DOHH2 (cell line): ENCODE data around the gene FBN3.

Experiments
- CTCF ChIP-seq: fragments of 200-600 bp; sonication (generic); IDR thresholded peaks from one replicate; pipeline ENCODE4 v1.5.1; 2014; ENCODE audit warnings: antibody characterized with exemption, mild to moderate bottlenecking, low read depth, low read length; ENCODE audit not compliant: poor library complexity, severe bottlenecking
- EZH2phosphoT487 ChIP-seq: fragments of 200-600 bp; sonication (generic); IDR thresholded peaks from 2 replicates; pipeline ENCODE4 v1.6.1; 2017; ENCODE audit warnings: borderline replicate concordance, mild to moderate bottlenecking, antibody characterized with exemption, low read length, moderate library complexity, mixed read lengths

DNA sequence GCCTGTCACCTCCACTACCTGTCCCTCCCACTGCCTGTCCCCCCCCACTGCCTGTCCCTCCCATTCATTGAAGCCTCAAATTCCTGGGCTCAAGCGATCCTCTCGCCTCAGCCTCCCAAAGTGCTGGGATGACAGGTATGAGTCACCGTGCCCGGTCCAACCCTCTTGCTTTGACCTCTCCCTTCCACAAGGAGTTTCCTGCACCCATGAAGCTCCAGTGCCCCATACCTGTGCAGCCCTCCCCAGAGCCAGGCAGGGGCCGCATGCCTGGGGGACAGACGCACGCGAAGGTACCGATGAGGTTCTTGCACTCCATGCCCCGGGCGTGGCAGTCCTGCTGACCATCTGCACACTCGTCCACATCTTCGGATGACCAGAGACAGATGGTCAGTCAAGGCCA lies 62.5 kb downstream of the FBN3 start:
- TF ChIP-seq CTCF (no peak), EZH2phosphoT487 (no peak)
